Measurements from ENCODE around the gene STK40. TPM values are rescaled to one million over a fixed set of nuclear protein-coding genes. Genes with fewer than 3 reads are reported as not detected.
A peak's percentile ranks its signal among the peaks of the same experiment; 100 is the strongest.

The STK40 gene
- total RNA-seq, 2 experiments from 2014 or later = 39.6 to 40.6 TPM

DNA sequence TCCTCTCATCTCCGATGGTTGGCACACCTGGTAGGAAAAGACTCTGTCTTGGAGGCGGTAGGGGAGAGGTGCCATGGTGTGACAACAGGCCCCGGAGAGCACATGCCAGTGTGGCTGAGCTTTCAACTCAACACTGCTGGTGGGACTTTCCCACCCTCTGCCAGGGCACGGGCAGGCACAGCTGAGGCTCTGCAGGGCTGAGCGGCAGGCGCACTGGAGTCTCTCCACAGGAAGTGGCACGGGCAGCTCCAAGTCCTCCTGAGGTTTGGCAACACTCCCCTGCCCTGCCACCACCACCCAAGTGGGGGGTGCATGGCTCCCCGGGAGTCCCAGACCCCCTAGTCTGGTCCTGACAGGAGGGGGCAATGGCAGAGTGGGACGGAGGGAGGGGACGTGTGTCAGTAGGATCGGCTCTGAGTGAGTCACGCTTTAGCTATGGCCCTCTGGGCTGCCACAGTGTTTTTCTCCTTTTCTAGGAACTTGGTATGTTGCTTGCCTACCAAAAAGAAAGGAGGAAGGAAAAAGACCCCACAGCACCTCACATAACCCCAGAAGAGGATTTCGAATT, 35.0 kb downstream of the STK40 start:
- intact Hi-C loops (cut with micrococcal nuclease) = loop anchor here (1.0 to 2.0 kb wide), 2 partner anchors 18 to 34 kb away; no protein-coding TSS in a partner anchor
- Mint-ChIP-seq H3K36me3 (ENCODE audit: low read depth) (peaks cover 14% of the 10 kb centered on the region), H3K27me3 (ENCODE audit: low read depth) (no peaks in the 10 kb centered on the region), H3K4me3 (no peak overlapping the region), H3K27ac (peak overlapping the region; percentile 75), H3K9me3 (no peaks in the 10 kb centered on the region), H3K4me1 (ENCODE audit: low read depth) (peaks cover 30% of the 10 kb centered on the region)
- CTCF ChIA-PET = interaction anchor here (1.0 to 5.2 kb wide), 7 partner anchors 8 to 189 kb away, joined by 3 to 37 read pairs (median 4); no protein-coding TSS in a partner anchor
- DNase-seq = peak; percentile 74

DNA sequence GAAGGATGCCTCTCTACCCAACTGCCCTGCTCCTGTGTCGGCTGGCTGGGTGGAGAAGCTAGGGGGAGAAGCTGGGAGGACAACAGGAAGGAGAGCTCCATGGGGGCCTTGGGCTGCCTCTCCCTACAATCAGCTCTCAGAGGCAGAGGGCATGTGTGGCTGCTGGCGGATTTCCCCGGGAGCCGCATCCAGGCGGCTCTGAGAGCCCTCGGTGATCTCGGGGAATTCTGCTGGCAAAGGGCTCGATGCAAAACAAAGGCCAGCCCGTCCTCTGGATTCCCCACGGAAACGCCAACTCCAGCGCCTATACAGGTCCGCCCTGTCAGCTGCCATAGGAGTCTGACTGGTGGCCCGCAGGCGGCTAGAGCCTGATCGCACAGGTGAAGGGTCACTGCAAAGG, 35.9 kb downstream of the STK40 start:
- intact Hi-C loops (cut with micrococcal nuclease) = loop anchor here (2.0 kb wide), 1 partner anchor 19 kb away; no protein-coding TSS in a partner anchor
- CTCF ChIA-PET = interaction anchor here (1.1 to 5.2 kb wide), 3 partner anchors 11 to 70 kb away, joined by 4 to 37 read pairs (median 5); no protein-coding TSS in a partner anchor
- H3K9me3 Mint-ChIP-seq = no peaks in the 10 kb centered on the region
- H3K27ac Mint-ChIP-seq = peak overlapping the region; percentile 59
- DNase-seq = no peak
- H3K27me3 Mint-ChIP-seq (ENCODE audit: low read depth) = no peaks in the 10 kb centered on the region
- H3K4me3 Mint-ChIP-seq = no peak overlapping the region
- peaks cover 32% of the 10 kb centered on the region for H3K4me1 Mint-ChIP-seq (ENCODE audit: low read depth)
- peaks cover 15% of the 10 kb centered on the region for H3K36me3 Mint-ChIP-seq (ENCODE audit: low read depth)

DNA sequence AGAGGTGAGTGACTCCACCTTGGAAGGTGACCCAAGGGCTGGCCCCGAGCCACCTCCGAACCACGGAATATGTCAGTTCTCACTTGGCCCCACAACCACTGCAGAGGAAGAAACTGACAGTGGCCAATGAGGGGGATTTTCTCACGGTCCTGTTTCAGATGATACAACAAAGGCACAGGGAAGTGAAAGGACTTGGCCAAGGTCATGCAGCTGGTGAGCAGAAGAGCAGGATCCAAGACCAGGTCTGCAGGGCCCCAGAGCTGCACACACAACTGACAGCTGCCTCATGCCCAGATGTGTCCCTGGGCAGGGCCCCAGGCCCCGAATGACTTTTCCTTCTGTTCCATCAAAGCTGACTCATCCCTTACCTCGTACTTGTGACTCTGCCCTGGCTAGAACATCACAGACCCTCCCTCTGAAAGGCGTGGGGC, 36.5 kb downstream of the STK40 start:
- no peaks in the 10 kb centered on the region for H3K9me3 Mint-ChIP-seq
- peak; percentile 52 for DNase-seq
- H3K27ac Mint-ChIP-seq = peak overlapping the region; percentile 59
- H3K4me1 Mint-ChIP-seq (ENCODE audit: low read depth) = peaks cover 35% of the 10 kb centered on the region
- CTCF ChIA-PET = interaction anchor here (1.1 to 5.2 kb wide), 3 partner anchors 18 to 71 kb away, joined by 3 to 37 read pairs (median 5); no protein-coding TSS in a partner anchor
- H3K27me3 Mint-ChIP-seq (ENCODE audit: low read depth) = no peaks in the 10 kb centered on the region
- peaks cover 15% of the 10 kb centered on the region for H3K36me3 Mint-ChIP-seq (ENCODE audit: low read depth)
- no peak overlapping the region for H3K4me3 Mint-ChIP-seq
- intact Hi-C loops (cut with micrococcal nuclease) = no loop called here

DNA sequence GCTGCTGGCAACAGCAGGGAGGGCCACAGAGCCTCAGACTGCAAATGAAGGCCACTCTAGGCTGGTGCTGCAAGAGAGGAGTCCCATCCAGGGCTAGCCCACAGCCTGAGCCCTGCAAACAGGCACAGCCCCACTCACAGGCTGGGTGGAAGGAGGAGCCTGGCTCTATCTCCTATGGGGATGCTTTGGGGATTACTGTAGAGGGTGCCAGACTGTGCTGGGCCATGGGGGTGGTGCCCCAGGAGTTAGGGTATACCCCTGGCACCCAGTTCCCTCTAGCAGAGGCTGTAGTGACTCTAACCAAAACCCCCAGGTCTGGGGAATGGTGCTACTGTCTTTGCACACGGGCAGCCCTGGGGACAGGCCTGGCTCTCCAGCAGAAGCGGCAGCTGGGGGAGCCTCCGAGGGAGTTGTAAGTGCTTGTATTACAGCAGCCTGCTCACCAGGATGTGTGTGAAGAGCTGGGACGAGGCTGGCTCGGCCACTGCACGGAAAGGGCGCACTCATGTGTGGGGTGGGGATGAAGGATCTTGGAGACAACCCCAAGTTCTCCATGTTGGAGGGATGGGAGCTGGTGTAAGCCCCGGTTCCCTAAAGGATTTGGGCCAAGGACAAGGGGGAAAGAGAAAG, 38.9 kb downstream of the STK40 start:
- H3K36me3 Mint-ChIP-seq (ENCODE audit: low read depth) = peaks cover 9% of the 10 kb centered on the region
- no peak for DNase-seq
- H3K9me3 Mint-ChIP-seq = no peaks in the 10 kb centered on the region
- no peak overlapping the region for H3K27ac Mint-ChIP-seq
- CTCF ChIA-PET = interaction anchor here (0.5 to 5.2 kb wide), 3 partner anchors 21 to 252 kb away, joined by 3 to 37 read pairs (median 3); no protein-coding TSS in a partner anchor
- intact Hi-C loops (cut with micrococcal nuclease) = no loop called here
- H3K27me3 Mint-ChIP-seq (ENCODE audit: low read depth) = no peaks in the 10 kb centered on the region
- no peak overlapping the region for H3K4me3 Mint-ChIP-seq
- peaks cover 36% of the 10 kb centered on the region for H3K4me1 Mint-ChIP-seq (ENCODE audit: low read depth)

DNA sequence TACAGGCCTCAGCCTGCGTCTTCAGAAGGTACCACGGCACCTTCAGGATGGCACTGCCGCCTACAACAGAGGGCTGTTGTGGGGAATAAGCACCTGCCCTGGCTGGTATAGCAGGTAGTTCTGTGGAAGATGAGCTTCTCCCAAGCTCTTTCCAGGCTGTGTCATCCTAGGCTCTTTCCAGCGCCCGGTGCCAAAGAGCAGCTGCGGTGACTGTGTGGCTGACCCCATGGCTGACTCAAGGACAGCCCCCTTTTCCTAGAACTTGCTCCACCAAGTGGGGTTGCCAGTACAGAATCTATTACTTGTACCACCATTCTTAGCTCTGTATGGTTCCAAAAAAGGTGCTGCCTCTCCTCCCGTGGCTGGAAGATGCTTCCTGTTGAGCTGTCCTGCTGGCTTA, 40.4 kb downstream of the STK40 start:
- H3K36me3 Mint-ChIP-seq (ENCODE audit: low read depth) = peaks cover 12% of the 10 kb centered on the region
- intact Hi-C loops (cut with micrococcal nuclease) = no loop called here
- H3K4me3 Mint-ChIP-seq = no peak overlapping the region
- no peak overlapping the region for H3K27ac Mint-ChIP-seq
- CTCF ChIA-PET = interaction anchor here (1.1 kb wide), 2 partner anchors 14 to 79 kb away, joined by 3 to 4 read pairs; no protein-coding TSS in a partner anchor
- peaks cover 22% of the 10 kb centered on the region for H3K4me1 Mint-ChIP-seq (ENCODE audit: low read depth)
- H3K9me3 Mint-ChIP-seq = no peaks in the 10 kb centered on the region
- H3K27me3 Mint-ChIP-seq (ENCODE audit: low read depth) = no peaks in the 10 kb centered on the region
- DNase-seq = no peak

DNA sequence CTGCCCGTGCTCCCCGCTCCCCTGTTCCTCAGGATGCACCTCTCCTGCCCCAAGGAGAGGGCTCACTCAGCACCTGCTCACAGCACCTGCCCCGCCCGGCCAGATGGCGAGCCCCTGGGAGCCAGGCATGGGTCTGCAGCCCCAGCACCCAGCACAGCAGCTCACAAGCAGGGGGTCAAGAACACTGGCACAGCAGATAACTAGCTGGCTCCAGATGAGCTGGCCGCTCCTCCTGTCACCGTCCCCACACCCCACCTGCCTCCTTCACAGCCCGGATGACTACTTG, 41.4 kb downstream of the STK40 start:
- CTCF ChIA-PET = interaction anchor here (3.6 kb wide), 1 partner anchor 23 kb away, joined by 53 read pairs; no protein-coding TSS in a partner anchor
- H3K4me3 Mint-ChIP-seq = no peak overlapping the region
- no peaks in the 10 kb centered on the region for H3K27me3 Mint-ChIP-seq (ENCODE audit: low read depth)
- peaks cover 14% of the 10 kb centered on the region for H3K36me3 Mint-ChIP-seq (ENCODE audit: low read depth)
- intact Hi-C loops (cut with micrococcal nuclease) = no loop called here
- H3K9me3 Mint-ChIP-seq = no peaks in the 10 kb centered on the region
- DNase-seq = no peak
- no peak overlapping the region for H3K27ac Mint-ChIP-seq
- peaks cover 20% of the 10 kb centered on the region for H3K4me1 Mint-ChIP-seq (ENCODE audit: low read depth)

DNA sequence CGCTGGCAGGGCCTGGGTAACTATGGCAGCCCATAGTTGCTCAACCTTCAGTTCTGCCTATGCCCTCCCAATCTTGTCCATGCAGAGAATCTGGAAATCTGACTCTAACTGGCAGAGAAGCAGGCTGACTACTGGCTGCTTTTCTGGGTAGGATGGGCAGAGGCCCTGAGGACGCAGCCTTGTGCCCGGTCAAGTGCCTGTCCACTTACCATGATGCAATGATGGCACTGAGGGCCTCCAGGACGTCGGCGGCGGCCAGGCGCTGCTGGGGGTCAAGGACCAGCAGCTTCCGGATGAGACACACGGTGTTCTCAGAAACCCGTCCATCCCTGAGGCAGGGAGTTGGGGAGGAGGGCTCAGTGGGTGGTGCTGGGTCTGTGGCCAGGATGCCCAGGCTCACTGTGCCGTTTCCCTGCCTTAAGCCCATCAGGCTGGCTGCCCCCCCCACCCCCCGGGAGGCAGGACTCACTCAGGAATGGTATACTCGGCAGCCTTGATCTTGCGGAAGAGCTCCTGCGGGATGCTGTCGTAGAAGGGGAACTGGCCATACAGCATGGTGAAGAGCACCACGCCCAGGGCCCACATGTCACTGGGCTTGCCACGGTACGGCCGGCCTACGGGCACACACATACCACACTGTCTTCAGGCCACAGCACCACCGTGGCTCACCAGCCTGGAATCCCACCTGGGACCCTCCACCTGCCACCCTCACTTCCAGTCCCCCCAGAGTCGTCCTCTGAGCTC, 41.9 kb downstream of the STK40 start:
- CTCF ChIA-PET = interaction anchor here (0.7 to 4.1 kb wide), 11 partner anchors 16 to 83 kb away, joined by 3 to 53 read pairs (median 9); no protein-coding TSS in a partner anchor
- intact Hi-C loops (cut with micrococcal nuclease) = loop anchor here (2.0 kb wide), 1 partner anchor 41 kb away; the partner anchor contains the start of gene STK40
- H3K36me3 Mint-ChIP-seq (ENCODE audit: low read depth) = peaks cover 14% of the 10 kb centered on the region
- H3K9me3 Mint-ChIP-seq = no peaks in the 10 kb centered on the region
- no peak overlapping the region for H3K27ac Mint-ChIP-seq
- H3K4me1 Mint-ChIP-seq (ENCODE audit: low read depth) = peaks cover 18% of the 10 kb centered on the region
- H3K4me3 Mint-ChIP-seq = no peak overlapping the region
- H3K27me3 Mint-ChIP-seq (ENCODE audit: low read depth) = no peaks in the 10 kb centered on the region
- no peak for DNase-seq

DNA sequence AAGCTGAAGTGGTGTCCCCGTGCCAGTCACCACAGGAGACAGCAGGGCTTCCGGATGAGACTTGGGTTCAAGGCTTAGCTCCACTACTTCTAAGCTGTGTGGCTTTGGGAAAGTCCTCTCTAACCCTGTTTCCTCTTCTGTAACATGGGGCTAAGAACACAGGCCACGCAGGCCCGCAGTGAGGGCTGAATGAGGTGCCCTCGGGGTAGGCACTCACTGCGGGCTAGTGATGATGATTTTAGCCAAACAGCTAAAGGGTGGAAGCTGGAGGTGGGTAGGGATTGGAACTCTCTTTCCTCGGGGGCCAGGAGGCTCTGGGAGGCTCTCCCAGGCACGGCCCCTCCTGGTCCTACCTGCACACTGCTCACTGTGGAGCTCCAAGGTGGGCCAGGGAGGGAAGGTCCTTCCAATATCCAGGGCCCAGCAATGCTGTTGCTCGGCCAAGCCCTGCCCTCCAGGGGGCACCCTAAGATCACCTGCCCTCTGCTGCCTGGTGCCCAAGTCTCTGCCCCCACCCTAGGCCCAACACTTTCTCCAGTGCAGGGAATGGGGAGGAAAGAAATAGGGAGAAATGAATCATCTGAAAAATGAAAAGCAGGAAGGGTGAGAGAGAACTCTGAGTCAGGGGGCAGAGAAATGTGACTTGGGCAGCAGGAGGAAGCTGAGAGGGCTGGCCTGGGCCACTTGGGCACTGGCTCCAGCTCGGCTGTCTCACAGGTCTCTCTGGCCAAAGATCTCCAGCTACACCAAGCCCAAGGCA, 43.1 kb downstream of the STK40 start:
- H3K9me3 Mint-ChIP-seq = no peaks in the 10 kb centered on the region
- H3K4me1 Mint-ChIP-seq (ENCODE audit: low read depth) = peaks cover 18% of the 10 kb centered on the region
- DNase-seq = peak; percentile 70
- no peaks in the 10 kb centered on the region for H3K27me3 Mint-ChIP-seq (ENCODE audit: low read depth)
- H3K36me3 Mint-ChIP-seq (ENCODE audit: low read depth) = peaks cover 12% of the 10 kb centered on the region
- H3K4me3 Mint-ChIP-seq = no peak overlapping the region
- intact Hi-C loops (cut with micrococcal nuclease) = loop anchor here (1.0 to 2.0 kb wide), 3 partner anchors 27 to 78 kb away; partner anchors contain the start of gene STK40
- CTCF ChIA-PET = interaction anchor here (0.5 to 4.1 kb wide), 23 partner anchors 9 to 1092 kb away, joined by 3 to 53 read pairs (median 4); no protein-coding TSS in a partner anchor
- peak overlapping the region; percentile 66 for H3K27ac Mint-ChIP-seq

DNA sequence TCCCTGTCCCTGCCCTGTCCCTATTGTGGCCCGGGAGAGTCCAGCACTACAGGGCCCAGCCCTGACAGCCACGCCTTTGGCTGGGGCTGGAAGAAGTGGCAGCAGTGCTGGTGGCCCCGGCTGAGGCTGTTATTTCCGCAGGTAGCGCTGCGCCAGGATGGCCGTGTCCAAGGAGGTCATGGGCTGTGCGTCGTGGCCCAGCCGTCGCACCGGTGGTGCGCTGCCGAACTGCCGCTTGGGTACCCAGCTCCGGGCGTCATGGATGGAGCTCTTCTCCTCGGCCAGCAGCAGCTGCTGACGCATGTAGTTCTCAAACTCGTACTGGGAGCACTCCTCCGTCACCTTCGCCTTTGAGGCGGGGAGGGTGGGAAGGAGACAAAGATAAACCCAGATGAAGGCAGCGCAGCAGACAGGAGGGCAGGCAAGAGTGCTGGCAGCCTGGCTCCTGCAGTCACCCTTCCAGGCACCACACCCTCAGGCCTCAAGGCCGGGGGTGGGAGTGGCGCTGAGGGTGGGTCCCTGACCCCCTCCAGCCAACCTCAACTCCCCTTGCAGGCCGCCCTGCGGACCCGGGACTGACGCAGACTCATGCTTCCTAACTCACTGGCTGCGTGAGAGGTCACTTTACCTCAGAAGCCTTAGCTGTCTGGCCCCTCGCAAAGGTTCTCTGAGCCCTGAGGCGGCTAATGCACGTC, 44.0 kb downstream of the STK40 start:
- peaks cover 9% of the 10 kb centered on the region for H3K36me3 Mint-ChIP-seq (ENCODE audit: low read depth)
- H3K4me1 Mint-ChIP-seq (ENCODE audit: low read depth) = peaks cover 18% of the 10 kb centered on the region
- no peak overlapping the region for H3K27ac Mint-ChIP-seq
- H3K27me3 Mint-ChIP-seq (ENCODE audit: low read depth) = no peaks in the 10 kb centered on the region
- H3K9me3 Mint-ChIP-seq = no peaks in the 10 kb centered on the region
- H3K4me3 Mint-ChIP-seq = no peak overlapping the region
- intact Hi-C loops (cut with micrococcal nuclease) = loop anchor here (1.0 to 2.0 kb wide), 3 partner anchors 28 to 79 kb away; partner anchors contain the start of gene STK40
- CTCF ChIA-PET = interaction anchor here (0.6 to 4.1 kb wide), 18 partner anchors 10 to 1093 kb away, joined by 3 to 53 read pairs (median 4); no protein-coding TSS in a partner anchor
- no peak for DNase-seq

DNA sequence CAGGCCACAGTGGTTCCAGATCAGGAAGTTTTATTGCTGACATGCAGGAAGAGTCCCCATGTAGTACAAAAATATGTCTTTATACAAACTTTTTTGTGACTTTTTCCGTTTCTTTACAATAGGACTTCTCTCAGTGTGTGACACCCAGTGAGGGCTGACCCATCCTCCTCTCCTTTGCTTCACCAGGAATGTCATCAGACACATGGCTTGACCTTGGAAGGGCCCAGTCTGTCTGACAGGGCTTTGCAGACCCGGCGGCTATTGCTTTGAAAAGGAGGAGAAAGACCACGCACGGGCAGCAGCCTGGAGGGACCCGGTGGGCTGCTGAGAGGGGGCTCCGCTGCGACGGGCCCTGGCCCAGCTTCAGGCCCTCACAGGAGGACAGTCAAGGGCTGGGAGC, 46.1 kb downstream of the STK40 start:
- CTCF ChIA-PET = interaction anchor here (4.1 kb wide), 1 partner anchor 84 kb away, joined by 47 read pairs; no protein-coding TSS in a partner anchor
- Mint-ChIP-seq H3K36me3 (ENCODE audit: low read depth) (peaks cover 6% of the 10 kb centered on the region), H3K4me3 (no peak overlapping the region), H3K9me3 (no peaks in the 10 kb centered on the region), H3K27ac (no peak overlapping the region), H3K27me3 (ENCODE audit: low read depth) (no peaks in the 10 kb centered on the region), H3K4me1 (ENCODE audit: low read depth) (peaks cover 15% of the 10 kb centered on the region)
- DNase-seq = no peak
- intact Hi-C loops (cut with micrococcal nuclease) = no loop called here

DNA sequence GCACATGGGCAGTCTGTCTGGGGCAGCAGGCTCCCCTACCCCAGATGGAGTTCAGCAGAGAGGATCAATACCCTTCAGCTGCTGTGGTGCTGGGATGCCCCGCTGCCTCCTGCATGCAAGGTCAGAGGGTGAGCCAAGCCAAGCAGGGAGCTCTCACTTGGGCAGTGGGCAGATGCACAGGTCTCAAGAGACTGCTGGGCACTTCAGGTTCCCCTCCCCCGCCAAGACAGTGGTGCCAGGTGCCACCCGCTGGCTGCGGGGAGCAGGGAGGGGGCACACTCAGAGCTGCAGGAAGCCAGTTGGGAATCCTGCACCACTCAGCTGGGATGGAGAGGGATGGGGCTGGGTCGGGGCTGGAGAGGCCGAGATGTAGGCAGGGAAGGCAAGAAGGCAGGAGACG, 46.5 kb downstream of the STK40 start:
- H3K4me3 Mint-ChIP-seq = no peak overlapping the region
- no peaks in the 10 kb centered on the region for H3K27me3 Mint-ChIP-seq (ENCODE audit: low read depth)
- no peak overlapping the region for H3K27ac Mint-ChIP-seq
- no peak for DNase-seq
- peaks cover 12% of the 10 kb centered on the region for H3K4me1 Mint-ChIP-seq (ENCODE audit: low read depth)
- H3K36me3 Mint-ChIP-seq (ENCODE audit: low read depth) = peaks cover 5% of the 10 kb centered on the region
- CTCF ChIA-PET = no interaction called here
- no peaks in the 10 kb centered on the region for H3K9me3 Mint-ChIP-seq
- intact Hi-C loops (cut with micrococcal nuclease) = no loop called here
